GM21515 (cell line): ENCODE data around the gene ACVR1.

Experiments used
- ATAC-seq: cut with Tn5 transposase; IDR thresholded peaks from one replicate; pipeline ENCODE4 v1.9.1; 2021; ENCODE audit not compliant: unreplicated experiment

The ACVR1 gene

DNA sequence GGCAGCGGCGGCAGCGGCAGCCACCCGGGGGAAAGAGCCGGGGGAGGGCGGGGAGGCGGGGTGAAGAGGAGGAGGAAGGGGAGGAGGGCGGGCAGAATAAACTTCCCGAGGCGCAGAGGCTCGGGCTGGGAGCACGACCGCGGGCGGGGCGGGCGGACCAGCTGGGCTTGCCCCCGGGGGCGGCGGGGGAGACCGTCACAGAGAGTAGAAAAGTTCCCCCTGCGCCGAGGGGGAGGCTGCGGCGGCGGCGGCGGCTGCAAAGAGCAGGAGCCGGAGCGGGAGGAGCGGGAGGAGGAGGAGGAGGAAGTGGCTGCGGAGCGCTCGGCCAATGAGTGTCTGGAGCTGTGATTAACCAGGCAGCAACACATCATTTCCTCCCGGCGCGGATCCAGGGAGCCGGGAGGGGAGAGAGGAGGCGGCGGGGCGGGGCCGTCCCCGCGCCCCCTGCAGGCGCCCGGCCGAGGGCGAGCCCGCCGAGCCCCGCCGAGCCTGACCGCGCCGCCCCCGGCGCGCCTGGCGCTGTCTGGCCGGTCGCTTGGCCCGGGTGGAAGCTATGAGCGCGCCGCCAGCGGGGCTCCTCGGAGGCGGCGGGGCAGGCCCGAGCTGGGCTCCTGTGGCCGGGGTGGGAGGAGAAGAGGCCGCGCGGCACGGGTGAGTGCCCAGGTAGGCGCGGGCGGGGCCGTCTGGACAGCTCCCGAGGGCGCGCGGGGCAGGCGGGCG, at the start of gene ACVR1:
TSS of gene ACVR1 (minus strand) at position 265 of the 720 bp plus-strand sequence. CDS start 76,837 bp downstream, outside the sequence.
- ATAC-seq, result peak; percentile 91

DNA sequence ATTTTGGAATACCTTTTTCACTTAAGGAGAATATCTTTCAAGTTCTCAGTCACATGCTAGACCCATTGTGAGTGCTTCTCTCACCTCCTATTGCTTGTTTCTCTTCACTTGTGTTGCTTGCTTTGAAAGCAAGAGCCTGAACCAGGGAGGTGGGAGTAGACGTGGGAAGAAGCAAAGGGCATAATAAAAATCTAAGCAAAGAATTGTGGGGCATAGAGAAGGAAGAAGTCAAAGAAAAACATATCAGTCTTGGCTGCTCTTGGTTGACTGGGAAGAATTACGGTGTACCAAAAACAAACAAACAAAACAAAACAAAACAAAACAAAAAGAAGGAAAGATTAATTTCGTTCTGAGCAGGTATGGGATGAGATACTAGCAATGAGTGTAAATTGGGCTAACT, 48.9 kb upstream of the ACVR1 start:
- ATAC-seq, result no peak

DNA sequence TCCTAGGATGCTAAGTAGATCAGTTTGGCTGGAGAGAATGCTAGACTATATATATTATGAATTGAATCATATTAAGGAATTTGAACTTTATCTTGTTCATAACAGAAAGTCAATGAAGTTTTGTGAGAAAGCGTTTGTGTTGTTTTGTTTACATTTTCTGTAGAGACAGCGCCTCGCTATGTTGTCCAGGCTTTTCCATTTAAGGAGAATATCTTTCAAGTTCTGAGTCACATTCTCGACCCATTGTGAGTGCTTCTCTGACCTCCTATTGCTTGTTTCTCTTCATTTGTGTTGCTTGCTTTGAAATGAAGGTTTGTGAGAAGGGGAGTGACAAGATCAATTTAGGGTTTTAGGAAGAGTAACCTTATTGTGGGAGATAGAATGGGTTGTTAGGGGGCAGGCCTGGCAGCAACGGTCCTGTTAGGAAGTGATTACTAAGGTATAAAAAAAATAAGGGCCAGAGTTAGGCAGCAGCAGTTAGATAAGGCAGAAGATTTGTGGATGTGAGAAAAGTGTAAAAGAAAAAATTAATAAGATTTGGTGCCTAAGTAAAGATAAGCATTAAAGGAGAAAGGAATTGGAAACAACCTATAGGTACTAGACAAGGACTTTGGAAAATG, 47.6 kb upstream of the ACVR1 start:
- ATAC-seq, result no peak

DNA sequence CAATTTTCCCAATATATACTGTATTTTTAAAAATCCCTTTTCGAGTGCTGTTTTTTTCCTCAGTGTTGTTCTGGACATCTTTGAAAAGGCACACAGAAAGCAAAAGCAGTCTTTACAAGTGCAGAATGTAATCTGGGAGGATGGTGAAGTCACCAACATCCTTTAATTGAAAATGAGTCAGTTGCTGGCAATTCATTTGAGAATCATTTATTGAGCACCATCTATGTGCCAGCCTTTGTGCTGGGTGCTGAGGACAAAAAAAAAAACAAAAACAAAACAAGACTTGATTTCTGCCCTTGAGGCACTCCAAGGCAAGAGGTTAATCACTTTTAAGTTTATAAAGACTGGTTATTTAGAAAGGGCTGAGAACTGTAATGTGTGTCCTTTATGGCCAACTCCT, 46.7 kb upstream of the ACVR1 start:
- ATAC-seq, result no peak

DNA sequence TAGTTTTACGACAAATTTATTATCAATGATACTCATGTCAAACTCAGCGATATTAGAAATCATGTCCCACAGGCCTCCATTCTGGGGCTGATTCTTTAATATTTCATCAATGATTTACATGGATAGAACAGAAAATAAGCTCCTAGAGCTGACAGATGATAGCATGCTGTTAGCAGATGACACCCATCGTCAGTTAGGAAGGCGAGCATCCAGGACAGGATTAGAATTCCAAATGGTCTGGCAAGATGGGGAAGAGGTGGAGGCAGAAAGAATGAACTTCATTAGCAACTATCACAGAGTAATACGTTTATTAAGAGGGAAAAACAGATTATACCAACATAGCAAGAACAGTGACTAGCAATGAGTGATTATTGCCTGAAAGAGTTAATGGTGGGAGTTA, 46.2 kb upstream of the ACVR1 start:
- ATAC-seq, result no peak

DNA sequence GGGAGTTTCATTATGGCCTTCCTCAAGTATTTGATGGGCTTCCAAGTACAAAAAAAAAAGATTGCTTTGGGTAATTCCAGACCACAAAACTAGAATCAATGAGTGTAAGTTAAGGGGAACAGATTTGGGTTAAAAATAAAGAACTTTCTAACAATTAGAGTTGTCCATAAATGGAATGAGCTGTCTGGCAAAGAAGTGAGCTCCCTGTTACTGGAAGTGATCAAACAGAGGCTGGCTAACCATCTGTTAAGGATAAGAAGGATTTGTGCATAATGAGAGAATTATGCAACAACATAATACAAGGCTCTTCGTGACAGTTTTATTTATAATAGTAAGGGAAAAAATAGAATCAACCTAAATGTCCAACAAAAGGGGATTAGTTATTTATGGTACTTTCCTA, 44.6 kb upstream of the ACVR1 start:
- no peak for ATAC-seq

DNA sequence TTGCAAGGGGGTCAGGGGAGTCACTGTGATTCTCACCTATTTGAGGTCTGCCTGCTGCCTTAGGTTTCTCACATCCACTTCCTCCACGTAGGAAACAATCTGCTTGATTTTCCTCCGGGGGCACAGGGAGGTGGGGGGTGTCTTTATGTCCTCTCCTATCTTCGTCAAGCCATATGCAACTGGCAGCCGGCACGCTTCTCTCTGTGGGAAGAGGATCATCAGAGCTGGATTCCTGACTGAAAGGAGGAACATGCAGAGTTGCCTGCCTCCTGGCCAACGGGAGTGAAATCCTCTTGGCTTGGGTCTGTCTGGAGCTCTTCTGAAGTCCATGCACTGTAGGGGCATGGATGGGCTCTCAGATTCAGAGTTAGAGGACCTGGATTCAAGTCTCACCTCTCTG, 43.1 kb upstream of the ACVR1 start:
- no peak for ATAC-seq

DNA sequence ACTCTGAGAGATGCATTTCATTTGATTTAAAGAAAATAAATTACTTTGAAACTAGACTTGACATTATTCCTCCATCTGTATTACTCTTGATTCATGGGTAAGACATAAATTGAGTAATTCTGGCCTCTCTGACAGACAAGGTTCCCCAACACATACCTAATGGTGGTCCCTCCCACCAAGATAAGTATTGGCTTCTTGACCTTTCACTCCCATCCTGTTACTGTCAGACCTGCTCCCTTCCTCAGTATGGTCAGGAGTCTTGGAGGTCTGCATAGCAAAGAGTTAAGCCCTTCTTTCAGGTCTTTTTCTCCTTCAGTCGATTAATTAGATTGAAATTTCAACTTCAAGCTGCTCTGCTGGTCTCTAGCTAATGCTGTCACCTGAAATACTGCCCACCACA, 42.2 kb upstream of the ACVR1 start:
- no peak for ATAC-seq

DNA sequence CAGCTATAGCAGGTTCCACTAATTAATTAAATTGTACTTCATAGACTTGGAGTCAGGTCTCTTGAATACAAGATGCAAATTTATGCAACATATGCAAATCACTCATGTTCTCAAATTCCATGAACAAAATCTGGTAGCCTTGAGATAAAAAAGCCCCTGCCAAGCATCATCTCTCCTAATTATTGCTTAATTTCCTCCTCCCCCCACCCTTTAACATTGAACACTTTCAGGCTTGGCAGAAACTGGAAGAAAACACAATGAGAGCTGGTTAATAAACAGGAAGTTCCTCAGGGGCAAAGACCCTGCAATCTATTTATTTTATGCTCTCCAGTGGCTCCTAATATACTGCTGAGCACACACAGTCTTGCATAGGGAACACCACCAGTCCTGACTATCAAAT, 35.6 kb upstream of the ACVR1 start:
- ATAC-seq, result no peak

DNA sequence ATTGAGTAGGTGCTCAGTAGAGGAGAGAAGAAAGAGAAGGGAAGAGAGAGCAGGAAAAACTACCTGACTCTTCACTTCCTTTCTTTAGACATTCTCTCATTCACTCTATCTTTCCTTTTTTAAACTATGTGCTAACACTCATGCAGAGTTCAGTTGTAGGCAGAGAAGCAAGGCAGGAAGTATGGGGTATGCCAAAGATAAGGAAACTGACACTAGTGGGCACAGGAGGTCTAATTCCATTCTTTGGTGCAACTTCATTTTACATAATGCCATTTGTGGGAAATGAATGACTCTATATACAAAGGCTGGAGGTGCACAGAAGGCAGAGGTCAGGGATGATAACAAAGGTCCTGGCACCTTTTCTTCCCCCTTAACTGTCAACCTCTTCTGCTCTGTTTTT, 35.1 kb upstream of the ACVR1 start:
- ATAC-seq, result no peak

DNA sequence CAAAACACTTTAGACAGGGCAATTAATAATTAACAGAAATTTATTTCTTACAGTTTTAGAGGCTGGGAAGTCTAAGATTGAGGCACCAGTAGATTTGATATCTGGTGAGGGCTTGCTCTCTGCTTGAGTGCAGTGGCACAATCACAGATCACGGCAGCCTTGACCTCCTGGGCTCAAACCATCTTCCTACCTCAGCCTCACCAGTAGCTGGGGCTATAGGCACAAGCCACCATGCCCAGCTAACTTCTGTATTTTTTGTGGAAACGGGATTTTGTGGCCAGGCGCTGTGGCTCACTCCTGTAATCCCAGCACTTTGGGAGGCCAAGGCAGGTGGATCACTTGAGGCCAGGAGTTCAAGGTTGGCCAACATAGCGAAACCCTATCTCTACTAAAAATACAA, 29.0 kb upstream of the ACVR1 start:
- no peak for ATAC-seq

DNA sequence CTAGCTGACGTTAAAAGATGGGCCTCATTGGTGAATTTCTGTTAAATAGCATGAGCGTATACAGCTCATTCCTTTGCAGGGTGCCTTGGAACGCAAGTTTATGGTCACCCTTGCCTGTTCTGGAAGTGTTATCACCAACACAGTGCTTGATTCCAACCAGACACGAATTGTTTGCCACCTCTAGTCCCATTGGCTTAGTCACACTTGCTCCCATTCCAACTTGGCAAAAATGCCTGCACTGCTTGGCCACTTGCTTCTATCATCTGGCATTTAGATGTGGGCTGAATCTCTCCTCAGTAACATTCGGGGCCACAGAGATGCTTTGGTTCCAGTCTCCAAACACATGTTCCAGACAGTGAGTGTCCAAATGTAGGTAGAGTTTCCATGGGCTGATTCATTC, 27.5 kb upstream of the ACVR1 start:
- no peak for ATAC-seq

DNA sequence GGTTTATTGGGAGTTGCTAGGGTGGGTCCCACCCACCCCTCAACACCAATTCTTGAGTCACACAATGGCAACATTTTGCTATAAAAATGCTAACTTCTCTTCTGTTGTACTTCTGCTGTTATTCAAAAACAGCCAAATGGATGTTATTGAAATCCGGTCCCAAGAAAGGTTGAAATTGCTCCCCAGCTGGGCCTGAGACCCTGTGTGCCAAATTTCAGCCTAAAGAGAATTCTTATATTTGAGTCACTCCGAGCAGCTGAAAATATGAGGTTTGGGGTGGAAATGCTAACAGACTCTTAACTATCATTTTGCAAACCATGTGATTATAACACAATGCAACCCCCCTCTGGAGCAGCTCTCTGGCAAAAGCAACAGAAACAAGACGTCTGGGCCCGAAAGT, 27.0 kb upstream of the ACVR1 start:
- no peak for ATAC-seq

DNA sequence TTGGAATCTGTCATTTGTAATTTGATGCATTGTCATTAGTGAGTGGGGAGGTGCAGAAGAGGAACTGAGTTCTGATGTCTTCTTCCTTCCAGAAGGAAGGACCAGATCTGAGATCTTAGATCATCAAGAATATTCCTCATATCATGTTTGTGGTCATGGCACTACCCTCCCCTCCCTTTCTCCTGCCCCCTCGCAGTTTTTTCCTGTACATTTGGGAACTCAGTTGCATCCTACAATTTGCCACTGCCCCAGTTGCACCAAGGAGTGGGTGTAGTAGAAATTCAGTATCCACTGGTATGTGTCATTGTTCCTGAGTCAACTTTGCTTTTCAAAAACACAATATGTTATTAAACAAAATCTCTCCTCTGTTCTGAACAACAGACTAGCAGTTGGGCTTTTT, 26.6 kb upstream of the ACVR1 start:
- ATAC-seq, result no peak

DNA sequence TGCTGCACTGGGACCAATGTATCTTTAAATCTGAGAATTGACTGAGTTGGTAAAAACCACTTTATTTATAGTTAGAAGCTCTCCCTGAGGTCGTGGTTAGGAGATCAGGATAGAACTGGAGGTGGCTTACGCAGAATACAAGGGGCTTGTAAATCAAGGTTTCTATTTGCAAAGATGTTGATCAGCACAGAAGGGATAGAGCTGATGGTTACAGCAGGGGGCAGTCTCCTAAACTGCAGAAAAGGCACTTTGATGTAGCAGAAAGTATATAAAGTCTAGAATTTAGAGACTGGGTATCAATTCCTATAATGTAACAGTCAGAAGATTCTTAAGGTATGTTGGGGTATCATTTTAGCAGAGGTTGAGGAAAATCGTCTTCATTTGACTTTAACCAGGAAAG, 25.2 kb upstream of the ACVR1 start:
- no peak for ATAC-seq

DNA sequence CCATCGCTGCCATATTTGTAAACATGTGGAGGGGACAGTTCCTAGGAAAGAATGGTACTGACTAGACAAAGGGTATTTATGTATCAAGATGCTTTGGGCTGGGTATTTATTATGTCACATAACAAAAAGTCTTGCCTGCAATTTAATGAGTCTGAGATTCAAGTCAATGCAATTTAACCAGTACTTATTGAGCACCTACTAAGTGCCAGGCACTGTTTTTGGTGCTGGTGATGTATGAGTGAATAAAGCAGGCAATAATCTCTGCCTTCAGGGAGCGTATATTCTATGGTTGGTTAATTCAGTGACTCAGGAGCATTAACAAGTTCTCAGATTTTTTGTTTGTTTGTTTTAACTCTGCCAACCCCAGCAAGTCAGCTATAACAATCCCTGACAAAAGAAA, 24.6 kb upstream of the ACVR1 start:
- no peak for ATAC-seq

DNA sequence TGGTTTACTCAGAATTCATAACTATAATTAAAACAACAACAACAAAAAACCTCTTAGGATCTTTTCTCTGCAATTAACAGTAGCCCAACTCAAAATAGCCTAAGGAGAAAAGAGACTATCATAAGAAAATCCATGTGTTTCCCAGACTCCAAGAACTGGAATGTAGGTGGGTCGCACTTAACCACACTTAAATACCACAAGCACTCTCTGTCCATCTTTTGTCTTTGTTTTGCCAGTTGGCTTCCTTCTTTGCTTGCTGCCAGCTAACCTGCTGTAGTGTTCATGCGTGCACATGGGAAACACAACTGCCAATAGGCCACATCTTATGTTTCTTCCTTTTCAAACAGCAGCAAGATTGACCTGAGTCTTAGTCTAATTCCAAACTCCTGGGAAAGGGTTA, 24.1 kb upstream of the ACVR1 start:
- ATAC-seq, result no peak

DNA sequence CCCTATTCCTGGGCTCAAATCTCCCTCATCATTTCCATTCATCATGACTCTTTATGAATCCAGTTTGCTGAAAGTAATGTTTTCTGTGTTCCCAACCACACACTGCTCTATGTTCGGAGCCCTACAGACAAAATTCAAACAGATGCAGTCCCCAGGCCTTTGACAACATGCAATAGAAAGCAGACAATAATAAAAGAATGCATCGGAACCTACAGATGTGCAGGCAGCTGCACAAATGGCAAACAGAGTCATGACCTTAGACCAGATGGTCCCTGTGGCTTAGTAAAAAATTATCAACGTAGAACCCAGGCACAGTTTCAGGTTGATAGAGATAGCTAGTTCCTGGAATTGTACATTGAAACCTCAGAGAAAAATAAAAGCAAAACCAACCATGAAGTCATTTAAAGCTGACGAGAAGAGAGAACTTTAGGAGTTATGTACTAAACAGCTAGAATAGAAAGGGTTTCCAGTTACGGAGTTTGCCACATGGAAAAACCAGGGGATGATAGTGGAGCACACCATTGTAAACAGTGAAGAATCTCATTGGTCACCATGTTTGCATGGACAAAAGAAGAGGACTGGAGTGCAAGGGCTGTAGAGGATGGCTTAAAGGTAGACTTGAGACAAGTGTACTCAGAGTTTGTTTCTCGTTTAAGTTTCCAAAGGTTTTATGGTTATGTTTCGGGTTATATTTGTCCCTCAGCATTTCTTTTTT, 23.2 kb upstream of the ACVR1 start:
- ATAC-seq, result peak; percentile 89

DNA sequence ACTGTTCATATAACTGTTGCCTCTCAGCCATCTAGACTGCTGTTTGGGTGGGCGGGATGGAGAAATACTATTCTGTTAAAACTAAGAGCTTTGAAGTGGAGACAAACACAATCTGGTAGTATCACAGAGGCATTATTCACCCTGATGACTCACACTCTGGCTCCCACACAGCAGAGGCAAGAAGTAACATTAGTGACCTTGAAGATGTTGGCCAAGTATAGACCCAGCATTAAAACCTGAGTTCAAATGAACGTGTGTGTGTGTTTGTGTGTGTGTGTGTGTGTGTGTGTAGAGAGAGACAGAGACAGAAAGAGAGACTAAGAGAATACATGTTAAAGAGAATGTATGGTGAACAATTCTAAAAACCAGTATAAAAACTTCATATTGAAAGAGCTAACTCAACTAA, 22.5 kb upstream of the ACVR1 start:
- no peak for ATAC-seq

DNA sequence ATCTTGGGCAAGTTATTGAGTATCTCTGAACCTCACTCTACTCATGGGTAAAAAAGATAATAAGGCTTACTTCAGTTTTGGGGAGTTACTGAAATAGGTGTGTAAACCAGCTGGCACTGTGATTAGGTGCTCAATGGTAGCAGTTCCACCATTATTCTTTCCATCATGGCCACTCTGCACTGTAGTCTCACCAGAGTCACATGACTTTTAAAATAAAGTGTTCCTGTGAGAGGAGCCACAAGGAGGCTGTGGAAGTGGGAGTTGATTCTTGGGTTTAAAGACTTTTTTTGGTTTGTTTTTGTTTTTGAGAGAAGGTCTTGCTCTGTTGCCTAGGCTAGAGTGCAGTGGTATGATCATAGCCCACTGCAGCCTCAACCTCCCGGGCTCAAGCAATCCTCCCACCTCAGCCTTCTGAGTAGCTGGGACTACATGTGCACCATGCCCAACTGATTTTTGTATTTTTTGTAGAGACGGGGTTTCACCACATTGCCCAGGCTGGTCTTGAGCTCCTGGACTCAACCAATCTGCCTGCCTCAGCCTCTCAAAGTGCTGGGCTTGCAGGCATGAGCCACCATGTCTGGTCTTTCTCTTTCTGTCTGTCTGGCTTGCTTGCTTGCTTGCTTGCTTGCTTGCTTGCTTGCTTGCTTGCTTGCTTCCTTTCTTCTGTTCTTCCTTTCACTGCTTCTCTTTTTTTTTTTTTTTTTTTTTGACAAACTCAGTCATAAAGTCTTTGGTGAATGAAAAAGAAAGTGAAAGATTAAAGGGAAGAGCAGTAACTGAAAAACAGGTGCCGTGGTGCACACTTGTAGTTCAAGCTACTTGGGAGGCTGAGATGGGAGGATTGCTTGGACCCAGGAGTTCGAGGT, 21.2 kb upstream of the ACVR1 start:
- peak; percentile 40 for ATAC-seq

DNA sequence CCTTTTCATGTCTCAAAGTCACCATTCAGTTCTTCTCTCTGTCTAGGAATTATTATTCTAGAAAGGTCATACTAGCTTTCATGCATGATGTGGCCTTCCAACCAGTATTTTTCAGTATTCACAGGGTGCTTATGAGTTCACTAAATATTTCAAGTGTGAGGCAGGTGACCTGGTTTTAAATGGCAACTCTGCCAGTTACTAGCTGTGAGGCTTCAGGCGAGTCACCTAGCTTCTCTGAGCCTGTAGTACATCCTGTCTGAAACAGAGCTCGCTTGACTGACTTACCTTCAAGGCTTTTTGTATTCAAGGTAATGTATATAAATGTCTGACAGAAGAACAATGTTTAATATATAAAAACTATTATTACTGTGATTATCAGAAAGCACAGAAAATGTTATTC, 19.4 kb upstream of the ACVR1 start:
- no peak for ATAC-seq
